ENCODE results near the gene MDK.

Gene MDK

GRCh38 chr11:46407635-46408034 lies 26.2 kb downstream of the MDK start:
- DNase-seq: no peak

GRCh38 chr11:46408407-46408986 lies 27.0 kb downstream of the MDK start:
- DNase-seq: no peak

- DNase-seq: no peak
Observed at GRCh38 chr11:46410021-46410420, 28.6 kb downstream of the MDK start.

GRCh38 chr11:46413760-46414465 lies 32.4 kb downstream of the MDK start:
- DNase-seq: no peak

GRCh38 chr11:46414466-46414796 lies 33.0 kb downstream of the MDK start:
- DNase-seq: no peak

GRCh38 chr11:46414879-46415278 lies 33.4 kb downstream of the MDK start:
- no peak for DNase-seq

- DNase-seq: no peak
Observed at GRCh38 chr11:46417711-46418110, 36.2 kb downstream of the MDK start.

GRCh38 chr11:46418751-46419150 lies 37.3 kb downstream of the MDK start:
- no peak for DNase-seq

- DNase-seq: no peak
Observed at GRCh38 chr11:46420513-46420912, 39.0 kb downstream of the MDK start.

- no peak for DNase-seq
Observed at GRCh38 chr11:46421257-46421880, 39.9 kb downstream of the MDK start.

- DNase-seq: no peak
Observed at GRCh38 chr11:46422588-46422987, 41.1 kb downstream of the MDK start.

- no peak for DNase-seq
Observed at GRCh38 chr11:46426233-46426991, 44.9 kb downstream of the MDK start.

- no peak for DNase-seq
Observed at GRCh38 chr11:46427364-46427763, 45.9 kb downstream of the MDK start.

GRCh38 chr11:46429717-46430116 lies 48.2 kb downstream of the MDK start:
- no peak for DNase-seq

- DNase-seq: no peak
Observed at GRCh38 chr11:46431211-46431610, 49.7 kb downstream of the MDK start.

Data from hippocampal formation (tissue), 2 donors.